Effector memory CD4-positive, alpha-beta T cell (primary cell): ENCODE data around the gene KDM3A.
A peak's percentile ranks its signal among the peaks of the same experiment; 100 is the strongest.

Experiments used
- DNase-seq, 3 donors: peaks; one replicate each; pipeline ENCODE4 v3.0.0-alpha.2; 2020
- H3K27ac ChIP-seq: 2 replicates; pipeline ENCODE4 v1.7.0; 2013; ENCODE audit warnings: mild to moderate bottlenecking, low read length, moderate library complexity; ENCODE audit not compliant: insufficient read depth, poor library complexity, severe bottlenecking
- H3K27me3 ChIP-seq: replicated peaks from 2 replicates; pipeline ENCODE4 v1.7.0; 2013; ENCODE audit warnings: mild to moderate bottlenecking, low read length; ENCODE audit not compliant: insufficient read depth, control insufficient read depth, poor library complexity, severe bottlenecking
- H3K36me3 ChIP-seq: 2 replicates; pipeline ENCODE4 v1.7.0; 2013; ENCODE audit warnings: mild to moderate bottlenecking, low read length, moderate library complexity; ENCODE audit not compliant: control insufficient read depth, insufficient read depth
- H3K4me1 ChIP-seq: 2 replicates; pipeline ENCODE4 v1.7.0; 2013; ENCODE audit warnings: low read length, mild to moderate bottlenecking; ENCODE audit not compliant: control insufficient read depth, insufficient read depth, poor library complexity, severe bottlenecking
- H3K4me3 ChIP-seq: 2 replicates; pipeline ENCODE4 v1.7.0; 2013; ENCODE audit warnings: low read length, low read depth, mild to moderate bottlenecking; ENCODE audit not compliant: insufficient read depth, poor library complexity, severe bottlenecking
- H3K9me3 ChIP-seq: 2 replicates; pipeline ENCODE4 v1.7.0; 2013; ENCODE audit warnings: mild to moderate bottlenecking, low read length, moderate library complexity; ENCODE audit not compliant: control insufficient read depth

The KDM3A gene

DNA sequence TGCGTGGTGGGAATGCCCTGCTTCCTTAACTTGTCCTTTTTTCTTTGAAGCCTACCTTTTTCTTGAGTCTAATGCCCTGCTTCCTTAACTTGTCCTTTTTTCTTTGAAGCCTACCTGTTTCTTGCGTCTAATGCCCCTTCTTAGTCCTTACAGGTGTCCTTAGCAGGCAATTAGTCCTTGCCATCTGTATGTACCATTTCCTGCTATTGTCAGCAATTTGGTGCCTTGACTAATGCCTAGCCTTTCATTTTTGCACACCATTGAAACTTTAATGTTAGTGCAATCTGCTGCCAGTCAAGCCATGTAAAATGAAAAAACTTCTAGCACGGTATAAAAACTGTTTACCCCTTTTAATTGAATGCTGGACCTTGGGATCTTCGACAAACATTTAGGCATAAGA, 4.3 kb downstream of the KDM3A start:
- H3K4me3 ChIP-seq: no peak overlapping the region
- H3K9me3 ChIP-seq: no peaks in the 10 kb centered on the region
- no peaks in the 10 kb centered on the region for H3K27me3 ChIP-seq
- DNase-seq: no peak
- H3K36me3 ChIP-seq: peaks cover 8% of the 10 kb centered on the region
- peaks cover 31% of the 10 kb centered on the region for H3K4me1 ChIP-seq
- no peak overlapping the region for H3K27ac ChIP-seq

GRCh38 chr2:86446060-86446459, 4.9 kb downstream of the KDM3A start:
- no peak overlapping the region for H3K27ac ChIP-seq
- no peaks in the 10 kb centered on the region for H3K27me3 ChIP-seq
- no peak overlapping the region for H3K4me3 ChIP-seq
- H3K36me3 ChIP-seq: peaks cover 13% of the 10 kb centered on the region
- H3K4me1 ChIP-seq: peaks cover 31% of the 10 kb centered on the region
- no peak for DNase-seq
- H3K9me3 ChIP-seq: no peaks in the 10 kb centered on the region

DNA sequence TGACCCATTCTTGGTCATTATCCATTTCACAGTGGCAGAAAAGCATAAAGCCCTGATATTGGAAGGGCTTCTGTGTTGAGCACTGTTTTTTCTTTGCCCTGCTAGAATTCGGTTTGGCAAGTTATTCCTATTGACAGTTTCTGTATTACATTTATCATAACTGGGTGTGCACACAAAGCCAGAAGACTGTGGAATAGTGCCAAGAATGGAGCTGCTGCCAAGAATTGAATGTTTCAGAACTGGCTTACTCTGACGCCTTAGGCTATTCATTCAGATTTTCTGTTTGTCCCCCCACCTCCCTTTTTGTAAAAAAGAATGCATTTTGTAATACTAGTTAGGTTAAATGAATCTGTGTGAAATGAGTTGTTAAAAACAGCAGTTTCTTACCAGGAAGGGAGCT, 12.7 kb downstream of the KDM3A start:
- Histone ChIP-seq H3K9me3 (no peaks in the 10 kb centered on the region), H3K27ac (no peak overlapping the region), H3K4me1 (no peaks in the 10 kb centered on the region), H3K27me3 (no peaks in the 10 kb centered on the region), H3K4me3 (no peak overlapping the region), H3K36me3 (peaks cover 78% of the 10 kb centered on the region)
- no peak for DNase-seq

GRCh38 chr2:86454238-86454637, 13.1 kb downstream of the KDM3A start:
- H3K9me3 ChIP-seq: no peaks in the 10 kb centered on the region
- no peaks in the 10 kb centered on the region for H3K4me1 ChIP-seq
- peaks cover 81% of the 10 kb centered on the region for H3K36me3 ChIP-seq
- H3K27me3 ChIP-seq: no peaks in the 10 kb centered on the region
- DNase-seq: no peak
- no peak overlapping the region for H3K4me3 ChIP-seq
- no peak overlapping the region for H3K27ac ChIP-seq

DNA sequence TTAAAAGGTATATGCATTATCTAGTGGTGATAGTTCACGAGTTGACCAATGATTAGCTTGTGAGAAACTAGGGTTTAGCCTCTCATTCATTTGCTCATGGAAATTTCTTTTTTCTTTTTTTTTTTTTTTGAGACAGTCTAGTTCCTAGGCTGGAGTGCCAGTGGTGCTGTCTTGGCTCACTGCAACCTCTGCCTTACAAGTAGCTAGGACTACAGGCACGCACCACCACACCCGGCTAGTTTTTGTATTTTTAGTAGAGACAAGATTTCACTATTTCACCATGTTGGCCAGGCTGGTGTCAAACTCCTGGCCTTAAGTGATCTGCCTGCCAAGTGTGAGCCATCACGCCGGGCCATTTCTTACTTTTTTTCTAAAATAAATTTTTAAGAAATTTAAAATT, 14.0 kb downstream of the KDM3A start:
- DNase-seq: no peak
- H3K27ac ChIP-seq: no peak overlapping the region
- H3K4me1 ChIP-seq: no peaks in the 10 kb centered on the region
- no peaks in the 10 kb centered on the region for H3K27me3 ChIP-seq
- H3K9me3 ChIP-seq: no peaks in the 10 kb centered on the region
- H3K4me3 ChIP-seq: no peak overlapping the region
- peaks cover 82% of the 10 kb centered on the region for H3K36me3 ChIP-seq

DNA sequence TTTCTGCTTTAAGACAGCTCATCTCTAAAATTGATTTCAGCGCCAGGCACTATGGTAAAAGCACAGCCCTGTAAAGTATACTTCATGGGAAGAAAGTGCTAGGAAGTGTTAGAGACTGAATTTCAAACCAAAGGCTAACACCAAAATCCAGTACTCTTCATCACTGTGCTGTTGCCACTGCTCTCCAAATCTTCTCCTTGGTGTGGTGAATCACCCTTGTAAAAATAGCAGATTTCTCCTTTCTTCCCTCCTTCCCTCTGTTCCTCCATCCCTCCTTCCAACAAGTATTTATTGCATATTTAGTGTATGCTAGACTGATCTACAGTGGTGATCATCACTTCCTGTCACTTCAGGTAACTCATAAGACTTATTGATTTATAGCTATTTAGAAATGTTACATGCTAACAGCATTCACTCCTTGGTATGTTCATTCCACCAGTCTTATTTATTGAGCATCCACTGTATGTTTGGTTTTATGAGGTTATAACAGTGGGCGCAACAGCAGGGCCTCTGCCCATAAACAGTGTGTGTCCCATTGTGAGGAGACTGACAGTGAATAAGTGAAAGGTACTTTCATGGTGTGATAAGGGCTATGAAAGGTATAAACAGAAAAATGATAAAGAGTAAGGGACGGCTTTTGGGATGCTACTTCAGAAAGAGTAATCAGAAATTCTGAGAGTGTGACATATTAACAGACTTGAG, 20.0 kb downstream of the KDM3A start:
- Histone ChIP-seq H3K4me3 (no peak overlapping the region), H3K9me3 (no peaks in the 10 kb centered on the region), H3K27ac (no peak overlapping the region), H3K4me1 (no peaks in the 10 kb centered on the region), H3K36me3 (peaks cover 88% of the 10 kb centered on the region), H3K27me3 (no peaks in the 10 kb centered on the region)
- no peak for DNase-seq

DNA sequence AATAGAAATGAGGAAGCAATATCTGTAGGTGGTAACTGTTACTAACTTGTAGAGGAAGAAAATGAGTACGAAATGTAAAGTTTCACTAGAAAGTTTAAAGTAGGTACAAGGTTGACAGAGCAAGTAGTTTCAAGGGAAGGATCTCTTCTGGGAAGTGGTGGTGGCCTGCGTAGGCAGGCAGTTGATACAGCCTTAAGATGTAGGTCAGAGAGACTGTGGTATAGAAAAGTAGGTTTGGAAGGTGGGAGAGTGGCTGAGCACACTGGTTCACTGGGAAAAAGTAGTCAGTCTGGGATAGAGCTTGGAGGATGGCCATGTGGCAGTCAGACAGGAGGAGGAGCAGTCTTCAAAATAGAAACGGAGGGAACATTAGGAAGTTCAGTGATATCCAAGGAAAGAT, 23.5 kb downstream of the KDM3A start:
- Histone ChIP-seq H3K9me3 (no peaks in the 10 kb centered on the region), H3K36me3 (peaks cover 74% of the 10 kb centered on the region), H3K27me3 (no peaks in the 10 kb centered on the region), H3K4me3 (no peak overlapping the region), H3K4me1 (peaks cover 3% of the 10 kb centered on the region), H3K27ac (no peak overlapping the region)
- DNase-seq: no peak

GRCh38 chr2:86466306-86466705, 25.1 kb downstream of the KDM3A start:
- no peak overlapping the region for H3K4me3 ChIP-seq
- no peak for DNase-seq
- no peaks in the 10 kb centered on the region for H3K27me3 ChIP-seq
- no peak overlapping the region for H3K27ac ChIP-seq
- no peaks in the 10 kb centered on the region for H3K9me3 ChIP-seq
- H3K4me1 ChIP-seq: peaks cover 3% of the 10 kb centered on the region
- H3K36me3 ChIP-seq: peaks cover 69% of the 10 kb centered on the region

GRCh38 chr2:86468162-86469033, 27.2 kb downstream of the KDM3A start:
- Histone ChIP-seq H3K27ac (peak overlapping the region; percentile 35), H3K9me3 (no peaks in the 10 kb centered on the region), H3K4me1 (peaks cover 3% of the 10 kb centered on the region), H3K36me3 (peaks cover 73% of the 10 kb centered on the region), H3K27me3 (no peaks in the 10 kb centered on the region), H3K4me3 (no peak overlapping the region)
- DNase-seq: no peak

DNA sequence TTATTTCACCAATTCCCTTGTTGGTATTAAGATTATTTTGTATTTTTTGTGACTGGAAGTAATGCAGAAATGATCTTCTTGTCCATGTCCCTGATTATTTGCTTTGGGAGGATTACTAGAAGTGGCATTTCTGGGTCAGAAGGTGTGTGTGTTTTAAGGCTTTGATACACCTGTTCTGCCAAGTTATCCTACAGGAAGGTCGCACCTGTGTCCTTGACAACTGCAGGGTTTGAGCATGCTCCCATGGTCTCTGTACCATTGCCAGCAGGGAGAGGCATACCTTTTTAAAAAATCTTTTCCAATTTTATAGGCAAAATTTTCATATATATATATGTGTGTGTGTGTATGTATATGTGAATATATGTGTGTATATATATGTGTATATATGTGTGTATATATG, 29.7 kb downstream of the KDM3A start:
- no peaks in the 10 kb centered on the region for H3K27me3 ChIP-seq
- peaks cover 3% of the 10 kb centered on the region for H3K4me1 ChIP-seq
- H3K27ac ChIP-seq: no peak overlapping the region
- no peak overlapping the region for H3K4me3 ChIP-seq
- H3K9me3 ChIP-seq: no peaks in the 10 kb centered on the region
- no peak for DNase-seq
- H3K36me3 ChIP-seq: peaks cover 72% of the 10 kb centered on the region
